ENCODE results near the gene ZNF319.

Gene ZNF319

GRCh38 chr16:58036943-58037342 is 36.5 kb upstream of the ZNF319 start:
- DNase-seq = no peak

GRCh38 chr16:58035356-58036170 is 35.1 kb upstream of the ZNF319 start:
- DNase-seq = no peak

DNA sequence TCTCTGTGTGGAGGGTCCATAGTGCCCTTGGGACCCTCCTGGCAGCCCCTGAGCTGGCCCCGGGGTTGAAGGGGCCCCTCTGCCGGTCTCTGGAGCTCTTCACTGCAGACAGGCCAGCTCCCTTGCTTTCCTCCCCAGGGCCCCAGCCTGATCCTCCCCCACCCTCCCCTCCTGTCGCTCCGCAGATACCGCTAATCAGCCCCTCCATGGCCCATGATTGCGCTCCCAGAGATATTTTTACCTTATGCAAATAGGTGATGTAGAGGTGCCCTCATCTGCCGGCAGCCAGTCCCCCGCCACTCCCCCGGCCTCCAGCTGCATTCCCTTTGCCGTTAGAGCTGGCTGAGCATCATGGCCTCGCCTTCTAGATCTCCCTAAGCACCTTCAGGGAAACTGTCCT is 34.3 kb upstream of the ZNF319 start:
- DNase-seq = no peak

- DNase-seq = no peak
Observed at GRCh38 chr16:58034128-58034685, 33.7 kb upstream of the ZNF319 start.

DNA sequence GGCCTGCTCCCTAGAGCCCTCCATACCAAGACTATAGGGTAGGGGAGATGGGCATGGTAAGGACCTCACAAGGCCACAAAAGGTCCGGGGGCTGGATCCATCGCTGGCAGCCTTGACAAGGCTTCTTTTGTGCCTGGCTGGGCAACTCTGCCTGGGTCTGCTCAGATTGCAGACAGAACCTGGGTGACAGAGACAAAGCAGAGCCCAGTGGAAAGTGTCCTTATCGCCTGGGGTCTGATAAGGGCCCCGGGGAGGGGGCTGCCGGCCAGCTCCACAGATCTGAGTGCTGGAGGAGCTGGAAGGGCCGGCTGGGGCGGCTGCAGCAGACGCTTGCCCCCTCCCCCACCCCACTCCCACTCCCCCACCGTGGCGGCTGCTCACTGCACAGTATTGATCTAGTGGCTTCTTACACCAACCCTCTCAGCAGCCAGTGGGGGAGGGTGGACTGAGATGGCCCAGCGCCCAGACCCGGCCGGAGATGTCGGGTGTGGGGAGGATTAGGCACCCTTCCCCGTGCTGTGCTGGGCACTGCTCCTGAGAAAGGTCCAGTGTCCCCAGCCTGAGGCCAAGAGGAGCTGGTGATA is 32.3 kb upstream of the ZNF319 start:
- DNase-seq = no peak

- DNase-seq = no peak
Observed at GRCh38 chr16:58031016-58031800, 30.7 kb upstream of the ZNF319 start.

GRCh38 chr16:58030136-58030840 is 29.8 kb upstream of the ZNF319 start:
- DNase-seq = no peak

GRCh38 chr16:58029410-58029809 is 28.9 kb upstream of the ZNF319 start:
- DNase-seq = no peak

- DNase-seq = no peak
Observed at GRCh38 chr16:58028541-58029070, 28.1 kb upstream of the ZNF319 start.

DNA sequence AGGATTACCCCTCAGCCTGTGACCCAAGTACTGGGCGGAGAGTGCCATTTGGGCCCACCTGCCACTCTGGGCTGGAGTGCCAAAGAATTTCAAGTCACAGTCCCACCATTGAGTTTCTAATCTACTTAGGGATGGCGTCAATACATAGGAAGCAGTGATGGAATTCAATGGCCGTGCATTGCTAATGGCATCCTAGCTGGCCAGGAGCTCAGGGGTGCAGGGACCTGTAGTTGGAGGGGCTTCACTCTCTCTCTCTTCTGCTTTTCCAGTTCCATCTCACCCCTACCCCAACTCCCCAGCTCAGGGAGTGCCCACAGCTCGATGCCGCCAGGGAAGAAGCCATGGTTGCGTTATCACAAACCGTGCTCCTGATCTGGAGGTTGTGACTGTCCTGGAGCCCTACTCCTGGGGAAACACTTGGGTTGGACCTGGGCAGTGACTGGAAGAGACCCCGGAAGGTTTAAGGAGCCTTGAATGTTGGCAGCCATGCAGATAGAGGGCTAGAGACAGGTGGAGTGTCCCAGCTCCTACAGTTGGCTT is 27.5 kb upstream of the ZNF319 start:
- no peak for DNase-seq

DNA sequence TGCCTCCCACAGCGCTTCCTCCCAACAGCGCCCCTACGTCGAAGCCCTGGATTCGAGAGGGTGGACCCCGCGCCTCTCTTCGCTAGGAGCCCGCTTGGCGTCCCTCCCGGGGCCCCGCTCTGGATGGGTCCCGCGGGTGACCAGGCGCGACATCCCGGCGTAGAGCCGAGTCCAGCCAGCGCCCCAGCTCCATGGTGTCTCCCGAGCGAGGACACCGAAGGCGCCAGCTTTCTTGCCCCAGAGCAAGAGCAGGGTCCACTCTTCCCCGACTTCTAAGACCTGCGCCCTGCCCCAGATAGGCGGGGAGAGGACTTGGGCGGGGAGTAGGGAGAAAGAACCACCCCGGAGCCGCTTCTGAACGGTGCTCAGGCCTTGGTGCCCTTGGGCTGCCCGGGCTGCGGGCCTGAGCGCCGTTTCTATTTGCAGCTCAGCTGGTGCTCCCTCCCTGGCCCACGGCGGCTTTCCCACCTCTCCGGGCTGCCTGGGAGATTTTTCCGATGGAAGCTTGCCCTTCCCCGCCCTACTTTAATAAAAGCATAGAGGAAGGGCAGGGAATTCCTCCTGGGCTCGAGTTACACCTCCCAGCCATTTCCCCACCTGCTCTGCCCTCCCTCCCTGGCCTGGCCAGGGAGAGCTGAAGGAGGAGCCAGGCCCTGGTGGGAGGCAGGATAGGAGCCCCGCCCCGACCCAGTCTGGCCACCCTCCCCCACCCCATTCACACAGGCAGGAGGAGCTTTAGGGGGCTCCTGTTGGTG is 26.9 kb upstream of the ZNF319 start:
- DNase-seq = no peak

DNA sequence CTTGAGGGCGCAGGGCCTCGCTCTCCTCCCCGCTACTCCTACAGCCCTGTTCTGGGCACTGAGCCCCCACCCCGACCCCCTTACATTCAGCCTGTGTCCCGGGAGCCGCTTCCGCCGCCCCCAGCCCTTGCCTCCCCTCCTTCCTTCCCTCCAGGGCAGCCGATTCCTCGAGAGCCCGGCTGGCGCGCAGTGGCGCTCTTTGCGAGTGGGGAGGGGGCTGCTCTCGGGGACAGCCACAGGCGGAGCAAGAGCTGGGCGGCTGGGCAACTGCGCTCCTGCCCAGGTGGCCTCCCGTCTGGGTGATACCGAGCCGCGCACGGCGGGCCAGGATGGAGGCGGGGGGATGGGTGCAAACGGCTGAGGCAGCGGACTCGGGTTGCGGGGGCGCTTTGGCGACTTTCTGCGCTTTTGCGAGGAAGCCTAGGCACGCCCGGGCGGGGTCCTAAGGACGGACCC is 26.3 kb upstream of the ZNF319 start:
- peak in 1 of 2 experiments; percentile 5 for DNase-seq

DNA sequence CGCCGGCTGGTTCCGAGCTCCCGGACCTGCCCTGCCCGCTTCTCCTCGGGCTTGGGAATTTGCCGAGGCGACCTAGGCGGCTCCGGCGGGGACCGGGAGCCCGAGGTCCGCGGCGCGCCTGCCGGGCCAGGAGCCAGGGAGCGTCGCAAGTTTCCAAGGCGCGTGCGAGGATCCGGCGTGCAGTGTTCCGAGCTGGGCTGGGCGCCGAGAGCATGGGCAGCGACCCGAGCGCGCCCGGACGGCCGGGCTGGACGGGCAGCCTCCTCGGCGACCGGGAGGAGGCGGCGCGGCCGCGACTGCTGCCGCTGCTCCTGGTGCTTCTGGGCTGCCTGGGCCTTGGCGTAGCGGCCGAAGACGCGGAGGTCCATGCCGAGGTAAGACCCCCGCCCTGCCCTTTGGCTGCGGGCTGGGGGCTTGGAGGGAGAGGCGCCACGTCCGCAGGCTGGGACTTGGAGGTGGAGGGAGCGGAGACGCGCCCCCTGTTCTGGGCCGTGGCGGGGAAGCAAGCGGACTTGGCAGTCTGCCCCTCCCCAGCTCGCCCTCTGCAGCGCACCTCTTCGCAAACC is 25.8 kb upstream of the ZNF319 start:
- peak in 1 of 2 experiments; percentile 24 for DNase-seq

- peak; percentile 62 to 71 for DNase-seq
Observed at GRCh38 chr16:58025351-58026138, 25.1 kb upstream of the ZNF319 start, which contains the start of gene MMP15. TSS of gene MMP15 (plus strand) at chr16:58025754. CDS start at chr16:58026351, 597 bp downstream.

GRCh38 chr16:58024486-58025350 is 24.2 kb upstream of the ZNF319 start:
- peak in 1 of 2 experiments; percentile 15 for DNase-seq

DNA sequence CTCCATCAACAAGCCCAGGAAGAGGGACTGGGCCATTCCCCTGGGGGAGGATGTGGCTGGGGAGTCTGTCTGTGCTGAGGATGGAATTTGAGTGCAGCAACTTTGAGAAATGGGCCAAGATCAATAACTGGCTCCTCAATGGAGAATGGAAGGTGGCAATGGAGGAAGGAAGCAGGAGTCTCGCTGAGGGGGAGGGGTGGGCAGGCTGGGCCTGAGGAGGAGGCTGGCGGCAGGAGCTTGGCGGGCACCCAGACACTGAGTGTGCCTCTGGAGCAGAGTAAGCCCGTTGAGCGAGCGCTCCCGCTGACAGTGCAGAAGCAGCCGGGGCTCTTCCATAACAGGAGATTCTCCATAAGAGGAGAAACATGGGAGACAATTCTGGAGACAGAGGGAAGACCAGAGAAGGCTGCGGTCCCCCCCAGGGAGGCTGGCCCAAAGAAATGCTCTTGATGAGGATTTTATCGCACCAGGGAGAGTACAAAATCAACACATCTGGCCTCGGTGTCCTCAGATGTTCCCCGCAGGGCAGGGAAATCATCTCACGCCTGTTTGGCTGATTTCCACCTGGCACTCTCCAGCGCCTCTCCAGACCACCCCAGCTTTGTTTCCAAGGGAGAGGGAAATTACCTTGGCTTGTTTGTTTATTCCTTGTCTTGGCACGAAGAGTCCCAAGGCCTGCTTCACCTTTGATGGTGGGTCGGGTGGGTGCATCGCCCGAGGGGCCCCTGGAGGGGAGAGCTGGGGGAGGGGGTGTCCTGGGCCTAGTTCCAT is 22.3 kb upstream of the ZNF319 start:
- no peak for DNase-seq

DNA sequence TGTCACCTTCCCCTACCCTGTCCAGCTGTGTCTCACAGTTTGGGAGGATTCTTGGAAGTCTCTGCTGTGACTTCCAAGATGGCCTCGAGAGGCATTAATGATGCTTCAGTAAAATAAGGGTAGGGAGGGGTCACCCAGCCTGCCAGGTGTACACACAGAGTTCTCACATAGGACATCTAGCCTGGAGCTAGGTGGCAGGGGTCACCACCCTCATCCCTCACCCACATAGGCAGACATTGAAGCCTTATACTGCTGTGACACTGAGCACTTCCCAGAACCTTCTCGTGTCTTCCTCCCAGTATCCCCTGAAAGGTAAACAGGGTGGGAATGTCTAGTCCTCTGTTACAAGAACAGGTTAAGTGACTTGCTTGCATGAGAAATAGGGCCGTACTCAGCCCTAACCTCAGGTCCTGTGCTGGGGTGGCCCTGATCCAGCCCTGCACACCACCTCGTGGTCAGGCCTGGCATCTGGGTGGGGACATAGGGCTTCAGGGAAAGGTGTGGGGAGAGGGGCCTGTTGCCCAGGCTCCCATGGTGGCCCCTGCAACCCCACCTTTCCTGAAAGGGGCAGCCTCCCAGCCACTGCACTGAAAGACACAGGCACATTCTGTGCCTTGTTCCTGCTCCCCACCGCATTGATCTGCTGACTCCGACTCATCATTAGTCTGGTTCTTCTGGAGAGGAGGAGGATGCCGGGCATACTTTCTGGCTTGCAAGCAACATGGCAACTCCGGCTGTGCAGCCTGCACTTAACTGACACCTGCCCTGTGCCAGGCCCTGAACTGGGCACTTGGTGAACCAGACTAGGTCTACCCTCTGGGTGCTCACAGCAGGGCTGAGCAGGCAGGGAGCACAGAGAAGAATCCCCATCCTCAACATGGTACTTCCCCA is 21.4 kb upstream of the ZNF319 start:
- no peak for DNase-seq
